Germinal center (tissue), 1 donor: ENCODE measurements around the gene KRT6B.
"Not testable (repeated sequence)": the region's sequence is repeated elsewhere in the genome, so short reads cannot be mapped to it uniquely, and the experiment has no call there.

Experiments
- DNase-seq: peaks from one replicate; pipeline ENCODE4 v3.0.0; 2012; ENCODE audit warnings: mixed read lengths, low spot score

Gene KRT6B

GRCh38 chr12:52413202-52413601, 38.7 kb downstream of the KRT6B start:
- no peak for DNase-seq

GRCh38 chr12:52411815-52412214, 40.1 kb downstream of the KRT6B start:
- no peak for DNase-seq

GRCh38 chr12:52410589-52411248, 41.2 kb downstream of the KRT6B start:
- not testable (repeated sequence) for DNase-seq

- no peak for DNase-seq
These were observed 44.0 kb downstream of the KRT6B start for GRCh38 chr12:52407918-52408317.

GRCh38 chr12:52405922-52406385, 46.0 kb downstream of the KRT6B start, which contains the start of gene KRT82:
Gene KRT82, minus strand, starts transcription at chr12:52406335. Its CDS starts 58 bp downstream, at chr12:52406277.
- no peak for DNase-seq

- no peak for DNase-seq
These were observed 47.0 kb downstream of the KRT6B start for GRCh38 chr12:52404951-52405350.

- no peak for DNase-seq
These were observed 48.4 kb downstream of the KRT6B start for GRCh38 chr12:52403561-52403960.

GRCh38 chr12:52402873-52403540, 48.9 kb downstream of the KRT6B start:
- no peak for DNase-seq

- DNase-seq = no peak
These were observed 49.6 kb downstream of the KRT6B start for GRCh38 chr12:52402377-52402776.

- DNase-seq = no peak
These were observed 50.0 kb downstream of the KRT6B start for GRCh38 chr12:52401926-52402325.

GRCh38 chr12:52401526-52401925, 50.4 kb downstream of the KRT6B start:
- DNase-seq = no peak

- no peak for DNase-seq
These were observed 51.0 kb downstream of the KRT6B start for GRCh38 chr12:52400906-52401305.

- no peak for DNase-seq
These were observed 52.2 kb downstream of the KRT6B start for GRCh38 chr12:52399756-52400155.

- DNase-seq = no peak
These were observed 53.8 kb downstream of the KRT6B start for GRCh38 chr12:52398176-52398575.

- DNase-seq = no peak
These were observed 55.3 kb downstream of the KRT6B start for GRCh38 chr12:52396656-52397055.
